Epithelial cell of prostate (primary cell): ENCODE data around the gene WFIKKN2.
"Not testable (repeated sequence)": the region's sequence is repeated elsewhere in the genome, so short reads cannot be mapped to it uniquely, and the experiment has no call there.

Experiments
- DNase-seq: peaks from one replicate; pipeline ENCODE4 v3.0.0-alpha.2; 2011; ENCODE audit warnings: low read depth, low spot score
- H3K27ac ChIP-seq: fragments of 450-650 bp; 2 replicates; pipeline ENCODE4 v1.5.1; 2017; ENCODE audit warnings: mild to moderate bottlenecking

Gene WFIKKN2

GRCh38 chr17:50835301-50836234 is at the start of gene WFIKKN2:
Gene WFIKKN2 (plus strand): TSS chr17:50835586. CDS start chr17:50835938, 352 bp downstream.
- no peak within 1 kb of the TSS for H3K27ac ChIP-seq
- DNase-seq = no peak

- peak; percentile 31 for DNase-seq
- H3K27ac ChIP-seq = peak overlapping the region; percentile 64
These were observed 49.3 kb upstream of the WFIKKN2 start for GRCh38 chr17:50785946-50786570.

- peak; percentile 29 for DNase-seq
- peak overlapping the region; percentile 64 for H3K27ac ChIP-seq
These were observed 48.3 kb upstream of the WFIKKN2 start for GRCh38 chr17:50787106-50787505.

GRCh38 chr17:50790618-50791017 is 44.8 kb upstream of the WFIKKN2 start:
- no peak for DNase-seq

GRCh38 chr17:50792132-50792531 is 43.3 kb upstream of the WFIKKN2 start:
- DNase-seq = no peak
- no peak overlapping the region for H3K27ac ChIP-seq

More at GRCh38 chr17:50790618-50791017, 44.8 kb upstream of the WFIKKN2 start:
- no peak overlapping the region for H3K27ac ChIP-seq

GRCh38 chr17:50793007-50793406 is 42.4 kb upstream of the WFIKKN2 start:
- DNase-seq = no peak
- H3K27ac ChIP-seq = no peak overlapping the region

GRCh38 chr17:50794361-50794760 is 41.0 kb upstream of the WFIKKN2 start:
- DNase-seq = no peak
- H3K27ac ChIP-seq = no peak overlapping the region

GRCh38 chr17:50797135-50797810 is 38.1 kb upstream of the WFIKKN2 start:
- no peak overlapping the region for H3K27ac ChIP-seq
- no peak for DNase-seq

- peak; percentile 43 for DNase-seq
- peak overlapping the region; percentile 85 for H3K27ac ChIP-seq
These were observed 36.7 kb upstream of the WFIKKN2 start for GRCh38 chr17:50798424-50799288.

GRCh38 chr17:50799582-50799981 is 35.8 kb upstream of the WFIKKN2 start:
- H3K27ac ChIP-seq = peak overlapping the region; percentile 85
- no peak for DNase-seq

GRCh38 chr17:50800196-50800700 is 35.1 kb upstream of the WFIKKN2 start:
- no peak overlapping the region for H3K27ac ChIP-seq

GRCh38 chr17:50802609-50803571 is 32.5 kb upstream of the WFIKKN2 start:
- no peak for DNase-seq

More at GRCh38 chr17:50800196-50800700, 35.1 kb upstream of the WFIKKN2 start:
- no peak for DNase-seq

GRCh38 chr17:50803676-50804075 is 31.7 kb upstream of the WFIKKN2 start:
- no peak overlapping the region for H3K27ac ChIP-seq
- no peak for DNase-seq

More at GRCh38 chr17:50802609-50803571, 32.5 kb upstream of the WFIKKN2 start:
- no peak overlapping the region for H3K27ac ChIP-seq

- not testable (repeated sequence) for H3K27ac ChIP-seq, DNase-seq
These were observed 30.5 kb upstream of the WFIKKN2 start for GRCh38 chr17:50804749-50805475.

GRCh38 chr17:50805486-50805885 is 29.9 kb upstream of the WFIKKN2 start:
- no peak overlapping the region for H3K27ac ChIP-seq
- no peak for DNase-seq

GRCh38 chr17:50806141-50806643 is 29.2 kb upstream of the WFIKKN2 start:
- H3K27ac ChIP-seq = no peak overlapping the region
- DNase-seq = no peak

- H3K27ac ChIP-seq = no peak overlapping the region
- DNase-seq = no peak
These were observed 28.4 kb upstream of the WFIKKN2 start for GRCh38 chr17:50807009-50807408.

GRCh38 chr17:50807675-50808074 is 27.7 kb upstream of the WFIKKN2 start:
- no peak overlapping the region for H3K27ac ChIP-seq
- DNase-seq = no peak
